HEK293 (cell line): ENCODE measurements around the gene ANXA4.

Experiments used
- CTCF ChIA-PET: fragments of 350-600 bp; formaldehyde crosslinking; extraction: SDS; loops from one replicate; lab custom pipeline; 2021; ENCODE audit warnings: antibody characterized with exemption; lab: Yijun Ruan, JAX
- POLR2A ChIA-PET: fragments of 300-600 bp; formaldehyde crosslinking; extraction: SDS; loops from one replicate; lab custom pipeline; 2020; ENCODE audit warnings: antibody characterized with exemption, inconsistent platforms; lab: Yijun Ruan, JAX
- H3K27ac ChIP-seq: fragments of 200-500 bp; sonication (Bioruptor generic); 2 replicates; pipeline ENCODE4 v1.5.1; 2014; ENCODE audit warnings: low read depth, low read length, control low read depth, inconsistent platforms; ENCODE audit errors: extremely low read depth
- H3K36me3 ChIP-seq, 2 experiments: fragments of 200-500 bp in 1 of 2; sonication (Bioruptor generic) in 1 of 2; 1 replicate in 1 of 2; 2 replicates in 1 of 2; pipeline ENCODE4 v1.5.1; 2014 to 2017; ENCODE audit warnings: inconsistent platforms in 2 of 2, low read length in 2 of 2; ENCODE audit not compliant: control insufficient read depth in 2 of 2, insufficient read depth in 1 of 2
- H3K4me1 ChIP-seq: fragments of 200-500 bp; sonication (Bioruptor generic); 2 replicates; pipeline ENCODE4 v1.5.1; 2014; ENCODE audit warnings: mild to moderate bottlenecking, low read length, inconsistent platforms; ENCODE audit not compliant: control insufficient read depth, insufficient read depth
- H3K4me3 ChIP-seq: 2 replicates; pipeline ENCODE4 v1.5.1; 2011; ENCODE audit warnings: low read depth, mild to moderate bottlenecking, control low read depth, low read length, moderate library complexity
- H3K9me3 ChIP-seq: fragments of 200-500 bp; sonication (Bioruptor generic); 2 replicates; pipeline ENCODE4 v1.5.1; 2014; ENCODE audit warnings: low read depth, low read length, inconsistent platforms; ENCODE audit not compliant: control insufficient read depth, insufficient read depth
- BCL11B ChIP-seq: fragments of 450-650 bp; formaldehyde crosslinking; IDR thresholded peaks from 2 replicates; pipeline ENCODE4 v1.5.1; 2016; ENCODE audit warnings: low read depth, missing biosample characterization, missing genetic modification characterization
- HOXC10 ChIP-seq: sonication (generic); formaldehyde crosslinking; IDR thresholded peaks from 2 replicates; pipeline ENCODE4 v1.8.1; 2023; ENCODE audit warnings: mild to moderate bottlenecking, missing genetic modification reagents
- KLF10 ChIP-seq: fragments of 450-650 bp; IDR thresholded peaks from 2 replicates; pipeline ENCODE4 v1.5.1; 2018; ENCODE audit warnings: missing biosample characterization, mild to moderate bottlenecking, missing genetic modification characterization
- KLF9 ChIP-seq: fragments of 450-650 bp; formaldehyde crosslinking; IDR thresholded peaks from 2 replicates; pipeline ENCODE4 v1.5.1; 2016; ENCODE audit warnings: missing biosample characterization, missing genetic modification characterization, low read depth
- MZF1 ChIP-seq: fragments of 450-650 bp; formaldehyde crosslinking; IDR thresholded peaks from 2 replicates; pipeline ENCODE4 v1.5.1; 2017; ENCODE audit warnings: missing biosample characterization, missing genetic modification characterization, borderline replicate concordance
- SCRT2 ChIP-seq: fragments of 450-650 bp; formaldehyde crosslinking; IDR thresholded peaks from 2 replicates; pipeline ENCODE4 v1.5.1; 2016; ENCODE audit warnings: missing biosample characterization, missing genetic modification characterization
- ZBTB17 ChIP-seq: fragments of 450-650 bp; formaldehyde crosslinking; IDR thresholded peaks from 2 replicates; pipeline ENCODE4 v1.5.1; 2016; ENCODE audit warnings: missing biosample characterization, missing genetic modification characterization
- ZBTB20 ChIP-seq: fragments of 450-650 bp; formaldehyde crosslinking; IDR thresholded peaks from 2 replicates; pipeline ENCODE4 v1.5.1; 2016; ENCODE audit warnings: missing biosample characterization, missing genetic modification characterization
- ZFP41 ChIP-seq: fragments of 450-650 bp; formaldehyde crosslinking; IDR thresholded peaks from 2 replicates; pipeline ENCODE4 v1.5.1; 2016; ENCODE audit warnings: missing biosample characterization, missing genetic modification characterization, borderline replicate concordance
- ZIC2 ChIP-seq: fragments of 450-650 bp; formaldehyde crosslinking; IDR thresholded peaks from 2 replicates; pipeline ENCODE4 v1.5.1; 2016; ENCODE audit warnings: missing biosample characterization, missing genetic modification characterization
- ZNF157 ChIP-seq: fragments of 450-650 bp; formaldehyde crosslinking; IDR thresholded peaks from 2 replicates; pipeline ENCODE4 v1.5.1; 2016; ENCODE audit warnings: missing biosample characterization, missing genetic modification characterization
- ZNF211 ChIP-seq: fragments of 450-650 bp; formaldehyde crosslinking; IDR thresholded peaks from 2 replicates; pipeline ENCODE4 v1.5.1; 2016; ENCODE audit warnings: low read depth, missing biosample characterization, missing genetic modification characterization
- ZNF391 ChIP-seq: fragments of 450-650 bp; formaldehyde crosslinking; IDR thresholded peaks from 2 replicates; pipeline ENCODE4 v1.5.1; 2016; ENCODE audit warnings: low read depth, missing biosample characterization, missing genetic modification characterization, borderline replicate concordance
- ZNF501 ChIP-seq: fragments of 450-650 bp; formaldehyde crosslinking; IDR thresholded peaks from 2 replicates; pipeline ENCODE4 v1.5.1; 2016; ENCODE audit warnings: missing biosample characterization, missing genetic modification characterization
- ZNF513 ChIP-seq: fragments of 450-650 bp; IDR thresholded peaks from 2 replicates; pipeline ENCODE4 v1.5.1; 2018; ENCODE audit warnings: missing biosample characterization, missing genetic modification characterization
- ZNF549 ChIP-seq: fragments of 450-650 bp; IDR thresholded peaks from 2 replicates; pipeline ENCODE4 v1.5.1; 2018; ENCODE audit warnings: missing biosample characterization, missing genetic modification characterization, mild to moderate bottlenecking, inconsistent platforms, moderate library complexity
- ZNF571 ChIP-seq: fragments of 450-650 bp; formaldehyde crosslinking; IDR thresholded peaks from 2 replicates; pipeline ENCODE4 v1.5.0; 2017; ENCODE audit warnings: missing biosample characterization, missing genetic modification characterization
- ZNF580 ChIP-seq: fragments of 450-650 bp; formaldehyde crosslinking; IDR thresholded peaks from 2 replicates; pipeline ENCODE4 v1.5.1; 2016; ENCODE audit warnings: missing biosample characterization, missing genetic modification characterization
- ZNF670 ChIP-seq: fragments of 450-650 bp; formaldehyde crosslinking; IDR thresholded peaks from 2 replicates; pipeline ENCODE4 v1.5.1; 2016; ENCODE audit warnings: missing biosample characterization, missing genetic modification characterization, low read depth
- ZNF692 ChIP-seq: fragments of 450-650 bp; formaldehyde crosslinking; IDR thresholded peaks from 2 replicates; pipeline ENCODE4 v1.5.1; 2016; ENCODE audit warnings: missing biosample characterization, missing genetic modification characterization
- ZSCAN30 ChIP-seq: fragments of 450-650 bp; IDR thresholded peaks from 2 replicates; pipeline ENCODE4 v1.5.1; 2018; ENCODE audit warnings: missing biosample characterization, mild to moderate bottlenecking, missing genetic modification characterization, moderate library complexity
- TF ChIP-seq, protein P1 (sequence below): fragments of 450-650 bp; formaldehyde crosslinking; IDR thresholded peaks from 2 replicates; pipeline ENCODE4 v1.5.1; 2016; ENCODE audit warnings: missing biosample characterization, missing genetic modification characterization, low read depth
- TF ChIP-seq, protein P2 (sequence below): fragments of 450-650 bp; formaldehyde crosslinking; IDR thresholded peaks from 2 replicates; pipeline ENCODE4 v1.5.1; 2016; ENCODE audit warnings: missing biosample characterization, missing genetic modification characterization
- TF ChIP-seq, protein P3 (sequence below): fragments of 450-650 bp; formaldehyde crosslinking; IDR thresholded peaks from 2 replicates; pipeline ENCODE4 v1.5.1; 2017; ENCODE audit warnings: missing biosample characterization, missing genetic modification characterization
- TF ChIP-seq, protein P4 (sequence below): fragments of 450-650 bp; formaldehyde crosslinking; IDR thresholded peaks from 2 replicates; pipeline ENCODE4 v1.5.1; 2016; ENCODE audit warnings: missing biosample characterization, missing genetic modification characterization

Gene ANXA4

DNA sequence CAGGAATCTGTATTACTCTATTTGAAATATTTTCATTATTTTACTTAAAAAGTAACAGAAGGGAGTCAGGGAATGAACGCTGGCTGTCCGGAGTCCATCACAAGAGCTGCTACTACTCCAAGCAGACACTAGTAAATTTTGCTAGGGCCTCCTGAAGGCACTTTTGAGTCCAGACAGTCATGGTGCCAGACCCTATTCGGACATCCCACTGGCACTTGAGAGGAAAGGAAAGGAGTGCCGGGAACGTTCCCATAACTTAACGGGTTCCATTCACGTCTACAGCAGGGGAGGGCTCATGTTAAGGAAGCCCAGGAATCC lies 87.0 kb downstream of the ANXA4 start (continued):
- no peak for TF ChIP-seq ZNF580 (tag by site-specific recombination)
- no peak for TF ChIP-seq ZNF211 (tag by site-specific recombination)
- no peak for TF ChIP-seq ZNF549
- TF ChIP-seq, protein P1, sequence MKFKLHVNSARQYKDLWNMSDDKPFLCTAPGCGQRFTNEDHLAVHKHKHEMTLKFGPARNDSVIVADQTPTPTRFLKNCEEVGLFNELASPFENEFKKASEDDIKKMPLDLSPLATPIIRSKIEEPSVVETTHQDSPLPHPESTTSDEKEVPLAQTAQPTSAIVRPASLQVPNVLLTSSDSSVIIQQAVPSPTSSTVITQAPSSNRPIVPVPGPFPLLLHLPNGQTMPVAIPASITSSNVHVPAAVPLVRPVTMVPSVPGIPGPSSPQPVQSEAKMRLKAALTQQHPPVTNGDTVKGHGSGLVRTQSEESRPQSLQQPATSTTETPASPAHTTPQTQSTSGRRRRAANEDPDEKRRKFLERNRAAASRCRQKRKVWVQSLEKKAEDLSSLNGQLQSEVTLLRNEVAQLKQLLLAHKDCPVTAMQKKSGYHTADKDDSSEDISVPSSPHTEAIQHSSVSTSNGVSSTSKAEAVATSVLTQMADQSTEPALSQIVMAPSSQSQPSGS (tag by site-specific recombination): no peak
- no peak for TF ChIP-seq ZNF513
- TF ChIP-seq ZNF571 (tag by site-specific recombination): no peak
- no peak for TF ChIP-seq ZNF501 (tag by site-specific recombination)
- TF ChIP-seq, protein P2, sequence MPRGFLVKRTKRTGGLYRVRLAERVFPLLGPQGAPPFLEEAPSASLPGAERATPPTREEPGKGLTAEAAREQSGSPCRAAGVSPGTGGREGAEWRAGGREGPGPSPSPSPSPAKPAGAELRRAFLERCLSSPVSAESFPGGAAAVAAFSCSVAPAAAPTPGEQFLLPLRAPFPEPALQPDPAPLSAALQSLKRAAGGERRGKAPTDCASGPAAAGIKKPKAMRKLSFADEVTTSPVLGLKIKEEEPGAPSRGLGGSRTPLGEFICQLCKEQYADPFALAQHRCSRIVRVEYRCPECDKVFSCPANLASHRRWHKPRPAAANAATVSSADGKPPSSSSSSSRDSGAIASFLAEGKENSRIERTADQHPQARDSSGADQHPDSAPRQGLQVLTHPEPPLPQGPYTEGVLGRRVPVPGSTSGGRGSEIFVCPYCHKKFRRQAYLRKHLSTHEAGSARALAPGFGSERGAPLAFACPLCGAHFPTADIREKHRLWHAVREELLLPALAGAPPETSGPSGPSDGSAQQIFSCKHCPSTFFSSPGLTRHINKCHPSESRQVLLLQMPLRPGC (tag by site-specific recombination): 0 out of 2 replicates have a peak, but pooled peaks have one; percentile 5
- TF ChIP-seq ZSCAN30 (tag by site-specific recombination): no peak
- no peak for TF ChIP-seq ZNF157 (tag by site-specific recombination)
- TF ChIP-seq ZNF670 (tag by site-specific recombination): no peak

DNA sequence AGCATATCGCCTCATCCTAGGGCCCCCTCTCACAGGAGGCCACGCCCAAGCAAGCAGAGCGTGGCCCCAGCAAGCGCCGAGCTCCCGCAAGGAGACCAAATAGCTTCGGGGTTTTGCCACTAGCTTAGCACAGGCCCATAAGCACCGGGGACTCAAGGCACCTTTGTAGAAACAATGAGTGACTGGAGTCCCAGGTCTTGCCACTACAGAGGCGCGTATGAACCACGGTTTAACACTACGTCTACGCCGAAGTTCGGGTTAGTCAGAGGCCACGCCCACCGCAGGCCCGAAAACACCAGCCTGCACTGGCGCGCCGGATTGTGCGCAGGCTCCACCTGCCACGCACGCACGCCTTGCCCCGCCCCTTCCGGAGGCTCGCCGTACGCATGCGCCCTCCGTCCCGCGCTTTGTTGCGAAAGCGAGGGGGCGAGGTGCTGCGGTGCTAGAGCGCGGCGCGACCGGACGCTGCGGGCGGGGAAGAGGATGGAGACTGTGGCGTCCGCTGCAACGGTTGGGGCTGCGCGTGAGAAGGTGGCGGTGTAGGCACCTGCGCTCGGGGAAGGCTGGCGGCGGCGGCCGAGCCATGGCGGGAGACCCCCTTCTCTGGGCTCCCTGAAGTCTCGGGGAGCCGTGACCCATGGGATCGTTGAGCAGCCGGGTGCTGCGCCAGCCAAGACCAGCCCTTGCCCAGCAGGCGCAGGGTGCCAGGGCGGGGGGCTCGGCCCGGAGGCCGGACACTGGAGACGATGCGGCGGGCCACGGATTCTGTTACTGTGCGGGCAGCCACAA lies 87.5 kb downstream of the ANXA4 start, which contains the start of gene GMCL1:
TSS of gene GMCL1 (plus strand) at position 405 of the 789 bp plus-strand sequence. CDS start at position 638, 233 bp downstream.
- Histone ChIP-seq H3K4me1 (peaks cover 6% of the 10 kb centered on the region), H3K4me3 (peak within 1 kb of the TSS; percentile 71), H3K36me3 (peaks cover 0 to 5% of the 10 kb centered on the region in 2 experiments; a peak in 2 of 3 replicates), H3K27ac (peak within 1 kb of the TSS; percentile 81), H3K9me3 (no peaks in the 10 kb centered on the region)
- POLR2A ChIA-PET: interaction anchor here (0.5 to 1.7 kb wide), 4 partner anchors 85 to 391 kb away, joined by 4 to 5 read pairs (median 4); no protein-coding TSS in a partner anchor
- CTCF ChIA-PET: interaction anchor here (0.7 to 1.4 kb wide), 4 partner anchors 12 to 1941 kb away, joined by 3 to 7 read pairs (median 5); no protein-coding TSS in a partner anchor
- TF ChIP-seq ZNF692 (0 out of 2 replicates have a peak, but pooled peaks have one; percentile 14), ZFP41 (no peak), KLF9 (tag by site-specific recombination) (peak; percentile 99), KLF10 (tag by site-specific recombination) (peak; percentile 99), ZBTB20 (peak; percentile 76; the same call in 1 of the 2 replicates), ZBTB17 (tag by site-specific recombination) (peak; percentile 88), BCL11B (no peak), MZF1 (no peak), SCRT2 (tag by site-specific recombination) (no peak), ZIC2 (tag by site-specific recombination) (peak; percentile 19; the same call in 1 of the 2 replicates), HOXC10 (CRISPR knock-in tag) (no peak), ZNF391 (tag by site-specific recombination) (0 out of 2 replicates have a peak, but pooled peaks have one; percentile 19), ZNF670 (tag by site-specific recombination) (no peak)
- TF ChIP-seq, protein P3, sequence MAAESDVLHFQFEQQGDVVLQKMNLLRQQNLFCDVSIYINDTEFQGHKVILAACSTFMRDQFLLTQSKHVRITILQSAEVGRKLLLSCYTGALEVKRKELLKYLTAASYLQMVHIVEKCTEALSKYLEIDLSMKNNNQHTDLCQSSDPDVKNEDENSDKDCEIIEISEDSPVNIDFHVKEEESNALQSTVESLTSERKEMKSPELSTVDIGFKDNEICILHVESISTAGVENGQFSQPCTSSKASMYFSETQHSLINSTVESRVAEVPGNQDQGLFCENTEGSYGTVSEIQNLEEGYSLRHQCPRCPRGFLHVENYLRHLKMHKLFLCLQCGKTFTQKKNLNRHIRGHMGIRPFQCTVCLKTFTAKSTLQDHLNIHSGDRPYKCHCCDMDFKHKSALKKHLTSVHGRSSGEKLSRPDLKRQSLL (tag by site-specific recombination): peak; percentile 97
- TF ChIP-seq, protein P4, sequence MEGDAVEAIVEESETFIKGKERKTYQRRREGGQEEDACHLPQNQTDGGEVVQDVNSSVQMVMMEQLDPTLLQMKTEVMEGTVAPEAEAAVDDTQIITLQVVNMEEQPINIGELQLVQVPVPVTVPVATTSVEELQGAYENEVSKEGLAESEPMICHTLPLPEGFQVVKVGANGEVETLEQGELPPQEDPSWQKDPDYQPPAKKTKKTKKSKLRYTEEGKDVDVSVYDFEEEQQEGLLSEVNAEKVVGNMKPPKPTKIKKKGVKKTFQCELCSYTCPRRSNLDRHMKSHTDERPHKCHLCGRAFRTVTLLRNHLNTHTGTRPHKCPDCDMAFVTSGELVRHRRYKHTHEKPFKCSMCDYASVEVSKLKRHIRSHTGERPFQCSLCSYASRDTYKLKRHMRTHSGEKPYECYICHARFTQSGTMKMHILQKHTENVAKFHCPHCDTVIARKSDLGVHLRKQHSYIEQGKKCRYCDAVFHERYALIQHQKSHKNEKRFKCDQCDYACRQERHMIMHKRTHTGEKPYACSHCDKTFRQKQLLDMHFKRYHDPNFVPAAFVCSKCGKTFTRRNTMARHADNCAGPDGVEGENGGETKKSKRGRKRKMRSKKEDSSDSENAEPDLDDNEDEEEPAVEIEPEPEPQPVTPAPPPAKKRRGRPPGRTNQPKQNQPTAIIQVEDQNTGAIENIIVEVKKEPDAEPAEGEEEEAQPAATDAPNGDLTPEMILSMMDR: peak; percentile 54
